Esophagus muscularis mucosa (tissue), 3 donors: ENCODE measurements around the gene CENPE.

Source experiments
- POLR2A ChIP-seq: fragments of 450-650 bp; IDR thresholded peaks from one replicate; pipeline ENCODE4 v1.6.1; 2017; ENCODE audit warnings: antibody characterized with exemption, moderate library complexity, mild to moderate bottlenecking, low read depth
- POLR2AphosphoS5 ChIP-seq, 2 donors: sonication (generic); formaldehyde crosslinking; IDR thresholded peaks; one replicate each; pipeline ENCODE4 v1.6.1; 2017; ENCODE audit warnings: antibody characterized with exemption in 2 of 2
- TF ChIP-seq, protein P1 (sequence below), 3 experiments: fragments of 200-600 bp in 2 of 3; fragments of 450-650 bp in 1 of 3; sonication (generic) in 2 of 3; IDR thresholded peaks; one replicate each; pipeline ENCODE4 v1.5.1; 2017 to 2019; ENCODE audit warnings: antibody characterized with exemption in 3 of 3, mild to moderate bottlenecking in 2 of 3, moderate library complexity in 1 of 3

- TF ChIP-seq, protein P1, sequence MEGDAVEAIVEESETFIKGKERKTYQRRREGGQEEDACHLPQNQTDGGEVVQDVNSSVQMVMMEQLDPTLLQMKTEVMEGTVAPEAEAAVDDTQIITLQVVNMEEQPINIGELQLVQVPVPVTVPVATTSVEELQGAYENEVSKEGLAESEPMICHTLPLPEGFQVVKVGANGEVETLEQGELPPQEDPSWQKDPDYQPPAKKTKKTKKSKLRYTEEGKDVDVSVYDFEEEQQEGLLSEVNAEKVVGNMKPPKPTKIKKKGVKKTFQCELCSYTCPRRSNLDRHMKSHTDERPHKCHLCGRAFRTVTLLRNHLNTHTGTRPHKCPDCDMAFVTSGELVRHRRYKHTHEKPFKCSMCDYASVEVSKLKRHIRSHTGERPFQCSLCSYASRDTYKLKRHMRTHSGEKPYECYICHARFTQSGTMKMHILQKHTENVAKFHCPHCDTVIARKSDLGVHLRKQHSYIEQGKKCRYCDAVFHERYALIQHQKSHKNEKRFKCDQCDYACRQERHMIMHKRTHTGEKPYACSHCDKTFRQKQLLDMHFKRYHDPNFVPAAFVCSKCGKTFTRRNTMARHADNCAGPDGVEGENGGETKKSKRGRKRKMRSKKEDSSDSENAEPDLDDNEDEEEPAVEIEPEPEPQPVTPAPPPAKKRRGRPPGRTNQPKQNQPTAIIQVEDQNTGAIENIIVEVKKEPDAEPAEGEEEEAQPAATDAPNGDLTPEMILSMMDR (IDR thresholded peaks at IDR 0.05) = no peak
- TF ChIP-seq POLR2A = no peak
- TF ChIP-seq POLR2AphosphoS5 (IDR thresholded peaks at IDR 0.05) = no peak
Measured at GRCh38 chr4:103060453-103061148, 137.5 kb downstream of the CENPE start.
